HG02885 (cell line): ENCODE data around the gene RNF151.
A peak's percentile ranks its signal among the peaks of the same experiment; 100 is the strongest.
"Not testable (repeated sequence)": the region's sequence is repeated elsewhere in the genome, so short reads cannot be mapped to it uniquely, and the experiment has no call there.

ENCODE experiments used
- ATAC-seq: cut with Tn5 transposase; IDR thresholded peaks from one replicate; pipeline ENCODE4 v1.9.1; 2021; ENCODE audit warnings: mild to moderate bottlenecking; ENCODE audit not compliant: unreplicated experiment, poor library complexity

RNF151 gene

DNA sequence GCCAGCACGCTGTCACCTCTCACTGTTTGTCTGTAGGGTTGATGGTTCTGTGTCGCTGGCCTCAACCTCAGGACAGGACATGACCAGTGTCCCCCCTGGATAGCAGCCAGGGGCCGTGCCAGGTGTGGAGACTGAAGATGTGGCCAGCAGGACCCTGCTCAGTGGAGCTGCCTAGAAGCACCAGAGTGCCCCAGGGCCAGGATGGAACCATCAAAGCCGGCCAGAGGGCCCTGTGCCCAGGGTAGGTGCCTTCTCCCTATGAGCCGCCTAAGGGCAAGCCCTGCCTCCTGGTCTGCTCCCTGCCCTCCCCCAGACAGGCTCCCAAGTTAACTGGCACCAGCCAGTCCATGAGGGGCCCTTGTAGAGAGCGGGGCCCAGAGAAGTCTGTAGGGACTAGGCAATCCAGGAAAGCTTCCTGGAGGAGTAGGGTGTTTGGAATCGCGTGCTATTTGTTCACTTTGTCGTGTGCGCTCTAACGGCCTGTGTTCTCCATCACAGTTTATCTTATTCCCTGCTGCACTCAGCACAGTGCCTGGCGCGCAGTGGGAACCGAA is 7.9 kb upstream of the RNF151 start:
- ATAC-seq = no peak

GRCh38 chr16:1959269-1960039 is 7.2 kb upstream of the RNF151 start, which contains the start of gene NDUFB10:
Gene NDUFB10, plus strand, starts transcription at chr16:1959538. Its CDS starts 87 bp downstream, at chr16:1959625.
- peak; percentile 76 for ATAC-seq

DNA sequence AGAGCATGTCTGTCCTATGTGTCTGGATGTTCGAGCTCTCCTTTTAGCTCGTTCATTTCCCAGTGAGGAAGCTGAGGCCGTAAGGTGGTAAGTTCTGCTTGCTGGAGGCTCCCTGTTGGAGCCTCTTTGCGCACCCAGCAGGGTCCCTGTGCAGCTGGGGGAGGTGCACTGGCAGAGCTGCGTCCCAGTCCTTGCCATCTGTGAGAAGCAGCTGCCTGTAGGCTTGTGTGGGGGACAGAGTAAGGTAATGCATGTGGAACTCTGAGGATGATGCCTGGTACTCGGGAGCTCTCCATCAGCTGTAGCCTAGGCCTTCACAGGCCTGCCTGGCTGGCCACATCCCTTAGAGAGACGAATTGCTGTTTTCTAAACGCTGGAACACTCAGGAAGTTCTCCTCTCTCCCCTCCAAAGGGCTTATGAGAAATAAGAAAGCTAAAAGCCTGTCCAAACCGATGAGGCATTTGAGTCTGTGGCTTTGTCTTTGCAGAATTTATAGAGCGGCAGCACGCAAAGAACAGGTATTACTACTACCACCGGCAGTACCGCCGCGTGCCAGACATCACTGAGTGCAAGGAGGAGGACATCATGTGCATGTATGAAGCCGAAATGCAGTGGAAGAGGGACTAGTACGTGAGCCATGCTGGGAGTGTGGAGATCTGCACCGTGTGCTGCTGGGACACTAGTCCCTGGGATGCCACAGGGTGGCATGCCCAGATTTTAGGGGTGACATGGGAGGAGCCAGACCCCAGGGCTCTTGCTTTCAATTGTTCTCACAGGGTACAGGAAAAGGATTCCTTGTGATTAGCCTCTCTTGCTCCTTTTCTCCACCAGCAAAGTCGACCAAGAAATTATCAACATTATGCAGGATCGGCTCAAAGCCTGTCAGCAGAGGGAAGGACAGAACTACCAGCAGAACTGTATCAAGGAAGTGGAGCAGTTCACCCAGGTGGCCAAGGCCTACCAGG is 5.7 kb upstream of the RNF151 start:
- ATAC-seq = no peak

- no peak for ATAC-seq
Measured at GRCh38 chr16:1961651-1962067, 5.0 kb upstream of the RNF151 start.

DNA sequence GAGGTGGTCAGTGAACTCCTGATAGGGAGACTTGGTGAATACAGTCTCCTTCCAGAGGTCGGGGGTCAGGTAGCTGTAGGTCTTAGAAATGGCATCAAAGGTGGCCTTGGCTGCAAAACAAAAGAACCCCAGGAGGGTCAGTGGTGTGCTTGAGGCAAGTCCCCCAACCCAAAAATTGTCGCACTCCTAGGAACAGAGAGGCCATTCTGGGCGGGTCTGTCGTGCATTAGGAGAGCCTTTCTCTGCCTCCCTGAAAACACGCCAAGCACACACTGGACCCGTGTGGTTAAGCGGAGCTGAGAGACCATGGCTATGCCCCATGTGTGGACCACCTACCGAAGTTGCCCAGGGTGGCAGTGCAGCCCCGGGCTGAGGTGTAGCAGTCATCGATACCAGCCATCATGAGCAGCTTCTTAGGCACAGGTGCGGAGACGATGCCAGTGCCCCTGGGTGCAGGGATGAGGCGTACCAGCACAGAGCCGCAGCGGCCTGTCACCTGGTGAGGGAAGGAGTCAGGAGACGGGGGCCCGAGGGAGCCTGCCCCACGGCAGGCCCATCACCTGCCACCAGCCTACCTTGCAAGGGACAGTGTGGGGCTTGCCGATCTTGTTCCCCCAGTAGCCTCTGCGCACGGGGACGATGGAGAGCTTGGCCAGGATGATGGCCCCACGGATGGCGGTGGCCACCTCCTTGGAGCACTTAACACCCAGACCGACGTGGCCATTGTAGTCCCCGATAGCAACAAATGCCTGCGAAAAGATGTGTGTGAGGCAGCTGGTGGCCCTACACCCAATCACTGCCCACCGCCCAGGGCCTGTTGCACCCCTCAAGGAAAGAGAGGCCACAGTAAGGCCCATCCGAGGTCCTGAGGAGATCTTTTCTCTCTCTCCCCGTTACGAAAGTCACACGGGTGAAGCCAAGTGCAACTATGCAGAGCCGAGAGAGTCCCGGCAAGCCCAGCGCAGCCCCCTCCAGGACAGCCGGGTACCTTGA is 4.2 kb upstream of the RNF151 start:
- not testable (repeated sequence) for ATAC-seq

GRCh38 chr16:1963806-1964505 is 2.7 kb upstream of the RNF151 start:
- ATAC-seq = peak; percentile 3

DNA sequence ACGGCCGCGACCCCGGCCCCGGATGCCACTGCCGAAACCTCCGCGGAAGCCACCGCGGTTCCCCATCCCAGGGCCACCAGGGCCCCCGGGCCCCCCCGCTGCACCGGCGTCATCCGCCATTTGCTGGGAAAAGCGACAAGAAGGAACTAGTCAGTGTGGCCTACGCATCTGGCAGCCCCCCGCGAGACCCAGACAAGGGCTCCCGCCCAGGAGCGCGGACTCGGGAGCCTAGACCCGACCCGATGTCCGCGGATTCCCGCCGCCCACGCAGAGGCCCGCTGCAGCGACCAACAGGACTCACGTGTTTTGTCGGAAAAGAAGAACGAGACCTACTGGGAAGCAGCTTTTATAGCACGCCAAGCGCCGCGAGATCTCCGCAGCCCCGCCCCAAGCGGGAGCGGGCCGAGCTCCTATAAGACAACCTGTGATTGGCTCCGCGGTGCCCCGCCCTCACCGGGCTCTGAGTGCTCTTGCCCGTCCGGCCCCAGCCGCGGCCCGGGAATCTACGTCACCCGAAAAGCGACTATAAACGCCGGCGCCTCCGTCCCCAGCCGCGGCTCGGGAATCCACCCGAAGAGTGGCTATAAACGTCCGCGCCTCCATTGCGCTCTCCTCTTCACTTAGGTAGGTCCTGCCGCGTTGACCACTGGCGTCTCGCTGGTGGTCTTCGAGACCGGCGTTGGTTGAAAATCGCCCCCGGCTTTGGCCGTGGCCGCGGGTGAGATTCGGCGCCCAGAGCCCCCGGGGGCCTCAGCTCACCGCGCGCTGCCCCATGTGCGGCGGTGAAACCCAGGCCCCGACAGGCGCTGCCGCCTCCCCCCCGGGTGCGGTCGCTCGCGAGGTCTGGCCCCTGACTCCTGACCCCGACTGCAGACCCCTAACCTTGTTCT is 1.9 kb upstream of the RNF151 start, which contains the start of gene RPS2:
RPS2 (minus strand) TSS at position 321 of the 890 bp plus-strand sequence; CDS start at position 120, 201 bp downstream.
- ATAC-seq = peak; percentile 82

DNA sequence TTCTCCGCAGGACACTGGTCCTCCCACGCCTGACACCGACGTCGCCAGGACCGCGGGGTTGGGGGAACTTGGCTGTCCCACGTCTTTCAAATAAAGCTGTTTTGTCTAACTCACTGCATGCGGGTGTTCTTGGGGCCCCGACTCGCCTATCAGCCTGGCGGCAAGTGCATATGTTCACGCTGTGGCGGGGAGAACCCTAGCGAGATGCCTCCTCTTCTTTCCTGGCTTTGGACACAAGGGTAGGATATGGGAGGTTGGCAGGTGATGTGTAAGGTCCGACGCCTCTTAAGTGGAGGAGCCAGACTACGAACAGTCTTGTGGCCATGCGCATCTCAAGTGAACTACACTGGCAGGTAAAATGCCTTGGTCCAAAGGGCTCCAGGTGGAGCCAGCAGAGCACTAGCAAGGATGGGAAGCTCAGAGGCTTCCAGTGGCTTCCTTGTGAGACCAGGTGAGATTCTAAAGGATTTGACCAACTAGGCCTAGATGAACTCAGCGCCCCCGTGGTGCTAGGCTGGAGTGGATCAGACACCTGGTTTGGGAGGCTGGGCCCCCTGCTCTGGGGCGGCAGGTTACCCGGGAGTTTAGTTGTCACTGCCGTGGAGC is 1.2 kb upstream of the RNF151 start:
- no peak for ATAC-seq

DNA sequence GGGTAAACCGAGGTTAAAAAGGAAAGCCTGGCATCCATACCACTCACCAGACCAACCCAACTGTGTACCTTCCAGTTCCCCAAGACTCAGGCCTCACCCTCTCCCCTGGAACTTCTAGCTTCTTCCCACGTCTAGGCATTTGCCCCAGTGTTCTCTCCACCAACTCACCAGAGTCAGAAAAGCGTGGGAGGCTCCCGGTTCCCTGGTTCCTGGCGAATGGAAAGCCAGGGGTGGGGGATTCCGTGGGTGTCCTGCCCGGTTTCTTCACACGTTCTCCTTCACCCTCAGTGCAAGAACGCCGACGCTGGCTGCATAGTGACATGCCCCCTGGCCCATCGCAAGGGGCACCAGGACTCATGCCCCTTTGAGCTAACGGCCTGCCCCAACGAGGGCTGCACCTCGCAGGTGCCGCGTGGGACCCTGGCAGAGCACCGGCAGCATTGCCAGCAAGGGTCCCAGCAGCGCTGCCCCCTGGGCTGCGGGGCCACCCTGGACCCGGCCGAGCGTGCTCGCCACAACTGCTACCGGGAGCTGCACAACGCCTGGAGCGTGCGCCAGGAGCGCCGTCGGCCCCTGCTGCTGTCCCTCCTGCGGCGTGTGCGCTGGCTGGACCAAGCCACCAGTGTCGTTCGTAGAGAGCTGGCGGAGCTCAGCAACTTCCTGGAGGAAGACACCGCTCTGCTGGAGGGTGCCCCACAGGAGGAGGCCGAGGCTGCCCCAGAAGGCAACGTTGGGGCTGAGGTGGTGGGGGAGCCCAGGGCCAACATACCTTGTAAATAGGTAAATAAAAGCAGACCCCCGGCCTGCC is 1.7 kb downstream of the RNF151 start:
- ATAC-seq = no peak

DNA sequence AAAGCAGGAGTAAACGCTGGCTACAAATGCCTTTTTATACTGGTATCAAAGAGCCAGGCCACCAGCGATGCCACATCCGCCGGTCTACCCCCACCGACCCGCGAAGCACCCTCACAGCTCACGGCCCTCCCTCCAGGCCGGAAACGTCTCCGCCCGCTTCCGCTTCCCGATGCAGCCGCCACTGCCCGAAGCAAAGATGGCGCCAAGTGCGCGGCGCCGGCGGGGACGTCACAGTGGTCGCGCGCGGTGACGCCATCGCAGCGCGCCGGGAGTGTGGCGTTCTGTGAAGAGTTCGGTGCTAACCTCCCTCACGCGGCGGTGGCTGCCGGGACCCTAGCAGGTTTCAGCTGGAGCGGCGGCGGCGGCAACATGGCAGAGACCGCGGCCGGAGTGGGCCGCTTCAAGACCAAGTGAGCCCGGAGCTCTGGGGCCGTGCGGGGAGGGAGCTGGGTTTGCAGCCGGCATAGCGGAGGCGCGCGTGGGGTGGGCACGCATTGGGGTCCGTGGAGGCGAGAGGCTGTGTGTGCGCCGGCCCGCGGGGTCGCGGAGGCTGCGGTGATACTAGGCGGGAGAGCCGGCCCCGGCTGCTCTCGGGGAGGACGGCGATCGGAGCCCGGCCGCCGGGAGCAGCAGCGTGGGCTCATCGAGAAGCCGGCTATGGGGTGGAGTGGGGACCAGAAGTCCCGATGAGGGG is 5.3 kb downstream of the RNF151 start, which contains the start of gene TBL3:
TBL3 (plus strand) TSS at position 258 of the 694 bp plus-strand sequence; CDS start at position 370, 112 bp downstream.
- peak; percentile 92 for ATAC-seq

DNA sequence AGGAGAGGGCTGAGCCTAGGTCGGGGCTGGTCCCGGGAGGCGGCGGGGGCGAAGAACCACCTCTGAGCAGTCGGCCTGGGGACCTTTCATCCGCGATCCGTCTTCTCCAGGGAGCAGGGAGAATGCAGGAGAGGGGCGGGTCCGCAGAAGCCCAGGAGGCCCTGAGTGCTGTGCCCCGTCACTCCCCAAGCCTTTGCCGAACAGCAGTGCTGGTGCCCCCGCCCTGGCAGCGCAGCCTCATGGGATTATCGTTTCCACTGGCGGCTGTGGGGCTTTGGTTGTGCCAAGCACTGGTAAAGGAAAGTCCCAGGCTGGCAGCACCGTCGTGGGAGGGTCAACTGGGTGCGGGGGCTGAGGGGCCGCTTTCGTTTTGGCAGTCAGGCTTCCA is 5.8 kb downstream of the RNF151 start:
- ATAC-seq = no peak

DNA sequence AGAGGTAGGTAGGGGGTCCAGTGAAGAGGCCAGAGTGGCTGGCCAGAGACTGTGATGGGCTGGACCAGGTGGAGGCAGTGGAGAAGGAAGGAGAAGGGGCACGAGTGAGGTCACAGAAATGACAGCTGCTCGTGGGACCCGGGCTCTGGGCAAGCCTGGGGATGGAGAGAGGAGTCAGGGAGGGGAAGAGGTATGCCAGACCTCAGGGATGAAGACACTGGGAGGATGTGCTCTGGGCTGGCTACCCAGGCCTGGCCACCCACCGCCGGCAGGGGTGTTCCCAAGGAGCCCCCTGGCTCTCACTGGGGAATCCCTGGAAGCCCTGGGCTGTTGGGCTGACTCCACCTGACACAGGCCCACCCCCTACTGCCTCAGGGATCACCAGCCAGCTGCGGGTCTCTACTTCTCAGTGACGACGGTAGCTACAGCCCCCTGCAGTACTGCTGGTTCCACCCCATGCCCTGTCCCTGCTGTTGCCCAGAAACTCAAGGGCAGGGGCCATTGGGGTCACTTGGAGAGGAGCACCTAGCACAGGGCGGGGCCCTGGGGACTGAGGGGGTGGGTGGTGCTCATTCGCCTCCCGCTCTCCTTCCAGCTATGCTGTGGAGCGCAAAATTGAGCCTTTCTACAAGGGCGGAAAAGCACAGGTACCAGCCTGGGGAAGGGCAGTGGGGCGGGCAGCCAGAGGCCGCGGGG is 7.0 kb downstream of the RNF151 start:
- ATAC-seq = no peak

DNA sequence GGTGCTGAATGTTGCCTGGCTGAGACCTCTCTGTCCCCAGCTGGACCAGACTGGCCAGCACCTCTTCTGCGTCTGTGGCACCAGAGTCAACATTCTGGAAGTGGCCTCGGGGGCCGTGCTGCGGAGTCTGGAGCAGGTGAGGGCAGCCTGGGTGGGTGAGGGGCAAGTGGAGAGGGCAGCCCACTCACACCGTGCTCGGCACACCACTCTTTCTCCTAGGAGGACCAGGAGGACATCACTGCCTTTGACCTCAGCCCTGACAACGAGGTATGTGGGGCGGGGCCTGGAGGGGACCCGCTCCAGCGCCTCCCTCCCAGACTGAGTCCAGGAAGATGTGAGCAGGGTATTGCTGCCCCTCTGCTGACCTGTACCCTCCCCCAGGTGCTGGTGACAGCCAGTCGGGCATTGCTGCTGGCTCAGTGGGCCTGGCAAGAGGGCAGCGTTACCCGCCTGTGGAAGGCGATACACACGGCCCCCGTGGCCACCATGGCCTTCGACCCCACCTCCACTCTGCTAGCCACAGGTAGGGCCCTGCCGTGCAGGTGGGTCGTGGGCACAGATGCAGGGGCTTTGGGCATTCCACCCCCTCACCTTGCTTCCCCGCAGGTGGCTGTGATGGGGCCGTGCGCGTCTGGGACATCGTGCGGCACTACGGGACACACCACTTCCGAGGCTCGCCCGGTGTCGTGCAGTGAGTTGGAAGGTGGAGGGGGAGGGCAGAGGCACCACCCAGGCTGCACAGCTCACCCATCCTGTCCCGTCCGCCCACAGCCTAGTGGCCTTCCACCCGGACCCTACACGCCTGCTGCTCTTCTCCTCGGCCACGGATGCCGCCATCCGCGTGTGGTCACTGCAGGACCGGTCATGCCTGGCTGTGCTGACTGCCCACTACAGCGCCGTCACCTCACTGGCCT is 7.8 kb downstream of the RNF151 start:
- no peak for ATAC-seq

GRCh38 chr16:1975432-1976215 is 9.0 kb downstream of the RNF151 start:
- no peak for ATAC-seq
